ENCODE data around the gene HSP90AA1. TPM values are rescaled to one million over a fixed set of nuclear protein-coding genes. Genes with fewer than 3 reads are reported as not detected.
A peak's percentile ranks its signal among the peaks of the same experiment; 100 is the strongest.
"Not testable (repeated sequence)": the region's sequence is repeated elsewhere in the genome, so short reads cannot be mapped to it uniquely, and the experiment has no call there.

Gene HSP90AA1
- total RNA-seq, 1 experiment from 2014 or later, result 183 TPM

DNA sequence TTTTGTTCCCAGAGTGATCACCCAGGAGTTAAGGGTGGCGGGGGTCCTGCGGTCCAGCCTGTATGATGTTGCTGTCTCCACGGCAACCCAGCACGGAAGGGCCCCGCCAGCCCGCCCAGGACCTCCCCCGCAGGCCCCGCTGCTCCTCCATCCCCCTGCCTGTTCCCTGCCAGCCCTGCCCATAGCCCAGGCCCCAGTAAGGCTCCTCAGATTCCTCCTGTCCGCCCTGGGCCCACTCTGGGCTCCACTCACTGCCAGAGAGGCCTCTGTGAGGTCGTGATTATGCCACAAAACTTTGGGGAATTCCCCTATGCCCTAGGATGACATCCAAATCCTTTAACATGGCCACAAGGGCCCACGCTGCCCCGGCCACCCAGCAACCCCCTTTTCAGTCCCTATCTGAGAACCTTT, 20.8 kb downstream of the HSP90AA1 start:
- Histone ChIP-seq H3K27me3 (ENCODE audit: control insufficient read depth, insufficient read depth, low read length) (no peaks in the 10 kb centered on the region), H3K36me3 (replicated peaks; ENCODE audit: control insufficient read depth, insufficient read depth, low read length) (no peaks in the 10 kb centered on the region), H3K4me3 (ENCODE audit: insufficient read depth, low read depth, low read length) (no peak overlapping the region)
- peak; percentile 40 for DNase-seq

DNA sequence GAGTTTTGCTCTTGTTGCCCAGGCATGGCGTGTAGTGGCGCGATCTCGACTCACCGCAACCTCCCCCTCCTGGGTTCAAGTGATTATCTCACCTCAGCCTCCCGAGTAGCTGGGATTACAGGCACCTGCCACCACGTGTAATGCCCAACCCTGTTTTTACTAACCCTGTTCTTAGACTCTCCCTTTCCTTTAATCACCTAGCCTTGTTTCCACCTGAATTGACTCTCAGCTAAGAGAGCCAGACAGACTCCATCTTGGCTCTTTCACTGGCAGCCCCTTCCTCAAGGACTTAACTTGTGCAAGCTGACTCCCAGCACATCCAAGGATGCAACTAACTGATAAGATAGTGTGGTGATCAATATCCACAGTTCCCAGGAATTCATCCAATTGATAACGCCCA, 22.3 kb downstream of the HSP90AA1 start:
- H3K36me3 ChIP-seq (replicated peaks; ENCODE audit: control insufficient read depth, insufficient read depth, low read length); H3K4me3 ChIP-seq (ENCODE audit: insufficient read depth, low read depth, low read length); DNase-seq; H3K27me3 ChIP-seq (ENCODE audit: control insufficient read depth, insufficient read depth, low read length): not testable (repeated sequence)

DNA sequence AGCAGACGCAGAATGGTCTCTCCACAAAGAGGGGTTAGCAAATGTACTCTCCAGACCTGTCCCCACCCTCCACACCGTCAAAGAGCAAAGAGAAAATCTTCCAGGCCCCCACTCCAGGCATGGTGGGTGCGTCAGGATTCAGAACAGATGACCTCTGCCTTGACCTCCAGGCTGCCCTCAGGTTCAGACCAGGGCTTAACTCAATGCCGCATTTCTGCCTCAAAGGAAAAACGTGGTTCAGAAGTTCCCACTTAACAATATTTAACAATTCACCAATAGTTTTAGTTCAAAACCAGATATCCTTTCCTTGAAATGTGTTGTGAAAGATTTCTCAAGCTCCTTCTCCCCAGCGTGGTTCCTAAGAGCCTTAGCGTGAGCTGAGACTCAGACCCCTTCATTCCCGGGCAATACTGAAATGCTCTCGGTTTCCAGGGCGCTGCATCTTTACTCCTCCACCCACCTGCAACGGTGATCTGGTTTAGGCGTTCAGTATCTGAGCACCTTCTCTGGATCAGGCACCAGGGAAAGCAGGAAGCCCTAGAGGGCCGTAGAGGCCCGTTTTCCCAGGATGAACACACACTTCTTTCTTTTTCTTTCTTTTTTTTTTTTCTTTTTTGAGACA, 22.9 kb downstream of the HSP90AA1 start:
- no peaks in the 10 kb centered on the region for H3K27me3 ChIP-seq (ENCODE audit: control insufficient read depth, insufficient read depth, low read length)
- DNase-seq, result peak; percentile 46
- no peaks in the 10 kb centered on the region for H3K36me3 ChIP-seq (replicated peaks; ENCODE audit: control insufficient read depth, insufficient read depth, low read length)
- no peak overlapping the region for H3K4me3 ChIP-seq (ENCODE audit: insufficient read depth, low read depth, low read length)

DNA sequence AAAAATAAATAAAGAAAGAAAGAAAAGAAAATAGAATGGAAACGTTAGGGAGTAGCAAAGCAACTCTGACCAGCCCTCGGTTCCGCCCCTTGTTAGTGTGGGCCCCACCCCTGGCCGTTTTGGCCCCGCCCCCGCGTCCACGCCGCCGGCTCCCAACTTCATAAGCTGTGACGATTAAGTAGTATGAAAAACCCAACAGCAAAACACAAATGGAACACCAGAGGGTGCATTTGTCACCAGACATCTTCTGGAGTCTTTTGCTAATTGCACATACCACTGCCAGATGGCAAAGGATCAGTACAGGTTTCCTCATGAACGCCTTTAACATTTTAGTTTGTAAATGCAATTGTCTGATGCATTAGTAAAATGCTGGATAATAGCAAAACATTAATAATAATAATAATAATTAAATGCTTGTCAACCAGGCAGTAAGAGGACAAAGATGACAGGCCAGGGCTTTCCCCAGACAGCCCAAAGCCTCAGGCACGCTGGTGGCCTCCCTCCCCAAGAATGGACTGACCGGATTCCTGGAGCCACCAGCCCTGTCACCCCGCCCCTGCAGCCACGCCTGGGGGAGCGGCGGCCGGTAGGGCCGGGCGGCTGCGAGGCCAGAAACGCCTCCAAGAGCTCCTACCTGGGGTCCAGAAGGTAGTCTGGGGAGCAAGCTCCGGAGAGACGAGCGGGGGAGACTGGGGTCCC, 23.6 kb downstream of the HSP90AA1 start:
- no peak overlapping the region for H3K4me3 ChIP-seq (ENCODE audit: insufficient read depth, low read depth, low read length)
- peak; percentile 90 for DNase-seq
- H3K27me3 ChIP-seq (ENCODE audit: control insufficient read depth, insufficient read depth, low read length), result no peaks in the 10 kb centered on the region
- H3K36me3 ChIP-seq (replicated peaks; ENCODE audit: control insufficient read depth, insufficient read depth, low read length), result no peaks in the 10 kb centered on the region

DNA sequence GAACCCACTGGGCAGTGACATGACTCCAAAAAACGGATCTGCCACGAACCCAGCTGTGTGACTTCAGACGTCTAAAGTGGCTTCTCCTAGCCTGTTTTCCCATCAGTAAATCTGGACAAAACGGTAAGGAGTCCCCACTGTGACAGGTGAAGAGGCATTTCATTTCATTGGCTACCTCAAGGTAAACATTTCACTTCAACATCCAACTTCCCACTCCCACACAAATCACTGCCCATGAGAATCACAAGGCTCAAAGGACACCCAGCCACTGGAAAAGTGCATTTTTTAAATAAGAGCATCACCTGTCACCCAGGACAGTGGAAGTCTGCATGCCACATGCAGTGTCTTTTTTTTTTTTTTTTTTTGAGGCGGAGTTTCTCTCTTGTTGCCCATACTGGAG, 27.9 kb downstream of the HSP90AA1 start:
- Histone ChIP-seq H3K27me3 (ENCODE audit: control insufficient read depth, insufficient read depth, low read length) (no peaks in the 10 kb centered on the region), H3K4me3 (ENCODE audit: insufficient read depth, low read depth, low read length) (no peak overlapping the region), H3K36me3 (replicated peaks; ENCODE audit: control insufficient read depth, insufficient read depth, low read length) (no peaks in the 10 kb centered on the region)
- no peak for DNase-seq

DNA sequence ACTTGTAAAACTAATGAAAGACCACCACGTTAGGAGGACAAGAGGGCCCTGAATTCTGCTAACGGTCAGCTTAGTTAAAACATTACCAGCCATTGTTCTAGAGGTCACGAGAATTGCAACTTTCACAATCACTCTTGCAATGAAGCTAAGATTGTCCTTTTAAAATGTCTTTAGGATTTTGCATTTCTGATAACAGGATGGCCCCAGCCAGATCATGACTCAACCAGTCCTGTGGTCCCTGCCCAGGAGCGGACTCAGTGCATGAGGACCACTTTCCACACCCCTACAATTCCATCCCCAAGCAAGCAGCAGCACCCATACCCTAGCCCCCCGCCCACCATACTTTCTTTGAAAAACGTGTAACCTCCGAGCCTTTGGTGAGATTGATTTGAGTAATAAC, 28.7 kb downstream of the HSP90AA1 start:
- no peak for DNase-seq
- no peaks in the 10 kb centered on the region for H3K36me3 ChIP-seq (replicated peaks; ENCODE audit: control insufficient read depth, insufficient read depth, low read length)
- H3K4me3 ChIP-seq (ENCODE audit: insufficient read depth, low read depth, low read length), result no peak overlapping the region
- no peaks in the 10 kb centered on the region for H3K27me3 ChIP-seq (ENCODE audit: control insufficient read depth, insufficient read depth, low read length)

DNA sequence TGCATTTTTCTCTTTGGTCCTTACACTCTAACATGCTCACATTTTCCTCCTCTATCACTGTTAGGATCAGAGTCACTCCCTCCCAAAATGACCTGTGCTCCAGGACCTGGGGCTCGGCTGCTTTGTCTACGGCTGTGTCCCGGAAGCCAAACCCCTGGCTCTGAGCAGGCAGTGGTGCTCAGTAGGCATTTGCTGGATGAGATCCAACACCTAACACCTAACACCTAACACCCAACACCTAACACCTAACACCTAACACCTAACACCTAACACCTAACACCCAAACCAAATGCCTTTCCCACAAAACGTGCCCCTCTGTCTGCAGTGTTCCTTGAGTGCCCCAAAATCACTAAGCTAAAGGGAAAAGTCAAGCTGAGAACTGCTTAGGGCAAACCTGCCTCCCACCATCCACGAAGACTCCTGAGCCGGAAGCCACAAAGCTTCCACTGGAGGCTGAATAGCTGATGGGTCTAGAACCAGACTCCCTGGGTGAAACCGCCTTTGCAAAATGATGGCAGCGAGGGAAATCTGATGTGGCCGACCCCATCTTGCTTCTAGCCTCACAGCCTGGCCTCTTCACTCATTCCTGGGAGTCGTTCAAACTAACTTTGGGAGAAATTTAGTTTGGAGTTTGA, 29.2 kb downstream of the HSP90AA1 start:
- Histone ChIP-seq H3K36me3 (replicated peaks; ENCODE audit: control insufficient read depth, insufficient read depth, low read length) (peaks cover 2% of the 10 kb centered on the region; the same call in 1 of the 2 replicates), H3K27me3 (ENCODE audit: control insufficient read depth, insufficient read depth, low read length) (no peaks in the 10 kb centered on the region), H3K4me3 (ENCODE audit: insufficient read depth, low read depth, low read length) (no peak overlapping the region)
- DNase-seq, result peak; percentile 50

DNA sequence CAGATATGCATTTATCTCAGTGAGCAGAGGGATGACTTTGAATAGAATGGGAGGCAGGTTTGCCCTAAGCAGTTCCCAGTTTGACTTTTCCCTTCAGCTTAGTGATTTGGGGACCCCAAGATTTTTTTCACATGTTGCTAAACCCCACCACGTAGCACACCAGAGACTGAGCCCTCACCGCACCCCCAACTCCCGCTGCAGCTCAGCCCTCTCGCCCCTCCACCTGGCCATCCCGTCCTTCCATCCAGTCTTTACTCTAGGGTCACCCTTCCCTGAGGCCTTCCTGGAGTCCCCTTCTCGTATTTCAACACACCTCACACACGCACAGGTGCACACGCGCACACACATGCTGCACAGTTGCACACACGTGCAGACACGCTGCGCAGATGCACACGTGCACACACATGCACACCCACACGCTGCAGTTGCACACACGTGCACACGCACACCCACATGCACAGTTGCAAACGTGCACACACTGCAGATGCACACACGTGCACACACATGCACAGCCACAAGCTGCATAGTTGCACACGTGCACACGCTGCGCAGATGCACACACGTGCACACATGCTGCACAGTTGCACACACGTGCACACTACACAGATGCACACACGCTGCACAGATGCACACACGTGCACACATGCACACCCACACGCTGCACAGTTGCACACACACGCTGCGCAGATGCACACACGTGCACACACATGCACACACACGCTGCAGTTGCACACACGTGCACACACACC, 30.0 kb downstream of the HSP90AA1 start:
- no peak overlapping the region for H3K4me3 ChIP-seq (ENCODE audit: insufficient read depth, low read depth, low read length)
- no peaks in the 10 kb centered on the region for H3K27me3 ChIP-seq (ENCODE audit: control insufficient read depth, insufficient read depth, low read length)
- peaks cover 2% of the 10 kb centered on the region; the same call in 1 of the 2 replicates for H3K36me3 ChIP-seq (replicated peaks; ENCODE audit: control insufficient read depth, insufficient read depth, low read length)
- peak; percentile 47 for DNase-seq

DNA sequence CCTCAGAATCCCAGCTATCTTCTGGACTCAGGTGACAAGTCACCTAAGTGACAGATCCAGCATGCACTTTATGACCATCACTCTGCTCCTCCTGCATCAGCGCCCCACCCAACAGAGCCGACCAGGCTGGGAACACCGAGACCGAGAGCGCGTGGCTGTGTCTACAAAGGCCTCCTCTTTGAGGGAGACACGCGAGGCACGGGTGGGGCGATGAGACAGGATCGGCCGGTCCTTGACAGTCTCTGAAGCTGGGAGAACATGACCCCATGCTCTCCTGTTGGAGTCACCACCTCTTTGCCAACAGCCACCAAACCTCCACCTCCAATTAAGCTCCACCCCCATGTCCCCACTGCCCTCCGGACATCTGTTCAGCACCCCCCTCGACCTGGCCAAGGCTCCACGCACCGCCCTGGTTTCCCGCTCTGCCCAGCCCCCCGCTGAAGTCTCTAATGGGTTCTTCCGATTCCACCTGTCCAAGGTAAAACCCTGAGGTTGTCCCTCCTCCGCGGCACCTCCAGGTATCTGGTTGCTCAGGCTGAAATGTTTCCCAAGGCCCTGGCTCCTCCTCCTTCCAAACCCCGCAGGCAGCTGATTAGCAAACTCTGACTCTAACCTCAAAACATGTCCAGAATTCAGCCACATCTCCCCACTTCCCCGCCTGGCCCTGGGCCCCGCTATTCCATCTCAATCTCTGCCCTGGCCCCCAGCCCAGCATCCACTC, 31.5 kb downstream of the HSP90AA1 start:
- no peaks in the 10 kb centered on the region for H3K27me3 ChIP-seq (ENCODE audit: control insufficient read depth, insufficient read depth, low read length)
- peak; percentile 83 for DNase-seq
- peaks cover 5% of the 10 kb centered on the region for H3K36me3 ChIP-seq (replicated peaks; ENCODE audit: control insufficient read depth, insufficient read depth, low read length)
- H3K4me3 ChIP-seq (ENCODE audit: insufficient read depth, low read depth, low read length), result no peak overlapping the region

DNA sequence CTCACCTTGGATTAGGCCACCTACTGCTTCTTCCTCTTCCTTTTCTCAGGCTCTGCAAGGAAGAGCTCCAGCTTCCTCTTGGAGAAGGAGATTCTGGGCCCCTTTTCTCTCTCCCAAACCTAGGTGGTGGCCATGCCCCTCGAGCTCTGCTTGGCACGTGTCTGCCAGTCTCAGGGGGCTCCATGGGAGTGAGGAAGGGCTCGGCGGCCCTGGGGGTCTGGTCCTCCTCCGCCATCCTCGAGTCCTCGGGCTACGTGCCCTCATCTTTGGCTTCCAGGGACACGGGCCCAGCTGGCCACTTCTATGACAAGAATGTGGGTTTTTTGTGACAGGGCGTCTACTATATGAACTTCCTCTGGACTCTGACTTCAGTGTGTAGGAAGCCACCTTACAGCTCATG, 34.3 kb downstream of the HSP90AA1 start:
- Histone ChIP-seq H3K4me3 (ENCODE audit: insufficient read depth, low read depth, low read length) (no peak overlapping the region), H3K27me3 (ENCODE audit: control insufficient read depth, insufficient read depth, low read length) (no peaks in the 10 kb centered on the region), H3K36me3 (replicated peaks; ENCODE audit: control insufficient read depth, insufficient read depth, low read length) (peaks cover 32% of the 10 kb centered on the region)
- peak; percentile 22 for DNase-seq

DNA sequence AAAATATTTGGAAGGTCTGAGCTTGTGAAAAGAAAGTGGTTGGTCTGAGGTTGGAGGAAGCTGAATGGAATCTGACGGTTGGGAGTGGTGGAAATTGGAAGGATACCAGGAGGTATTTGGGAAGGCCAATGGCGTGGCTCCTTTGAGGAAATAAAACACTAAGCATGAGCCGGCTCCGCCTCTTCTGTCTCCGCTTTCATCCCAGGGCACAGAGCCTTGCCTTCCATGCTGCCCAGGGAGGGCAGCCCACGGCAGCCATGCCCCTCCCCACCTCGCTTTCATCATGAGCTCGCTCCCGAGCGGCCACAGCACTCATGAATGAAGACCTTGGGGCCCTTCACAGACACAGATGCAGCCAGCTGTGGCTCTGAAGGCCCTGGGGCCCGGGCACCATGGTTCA, 36.2 kb downstream of the HSP90AA1 start:
- Histone ChIP-seq H3K27me3 (ENCODE audit: control insufficient read depth, insufficient read depth, low read length) (no peaks in the 10 kb centered on the region), H3K36me3 (replicated peaks; ENCODE audit: control insufficient read depth, insufficient read depth, low read length) (peaks cover 37% of the 10 kb centered on the region), H3K4me3 (ENCODE audit: insufficient read depth, low read depth, low read length) (no peak overlapping the region)
- peak; percentile 72 for DNase-seq

DNA sequence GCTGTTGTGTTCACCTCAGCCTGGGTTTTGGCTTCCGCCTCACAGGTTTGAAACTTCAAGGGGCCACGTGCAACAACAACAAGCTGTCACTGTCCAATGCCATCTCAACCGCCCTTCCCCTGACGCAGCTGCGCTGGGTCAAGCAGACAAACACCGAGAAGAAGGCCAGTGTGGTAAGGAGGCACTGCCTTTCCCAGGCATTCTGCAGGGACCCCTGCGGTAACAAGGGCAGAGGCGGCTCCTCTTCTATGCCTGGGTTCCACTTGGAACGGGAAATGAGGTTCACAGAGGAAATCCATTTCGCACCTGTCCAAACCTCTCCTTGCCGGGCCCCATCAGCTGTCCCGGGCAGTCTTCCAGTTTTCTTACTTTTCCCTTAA, 36.8 kb downstream of the HSP90AA1 start:
- Histone ChIP-seq H3K27me3 (ENCODE audit: control insufficient read depth, insufficient read depth, low read length) (no peaks in the 10 kb centered on the region), H3K36me3 (replicated peaks; ENCODE audit: control insufficient read depth, insufficient read depth, low read length) (peaks cover 37% of the 10 kb centered on the region), H3K4me3 (ENCODE audit: insufficient read depth, low read depth, low read length) (no peak overlapping the region)
- peak; percentile 25 for DNase-seq

DNA sequence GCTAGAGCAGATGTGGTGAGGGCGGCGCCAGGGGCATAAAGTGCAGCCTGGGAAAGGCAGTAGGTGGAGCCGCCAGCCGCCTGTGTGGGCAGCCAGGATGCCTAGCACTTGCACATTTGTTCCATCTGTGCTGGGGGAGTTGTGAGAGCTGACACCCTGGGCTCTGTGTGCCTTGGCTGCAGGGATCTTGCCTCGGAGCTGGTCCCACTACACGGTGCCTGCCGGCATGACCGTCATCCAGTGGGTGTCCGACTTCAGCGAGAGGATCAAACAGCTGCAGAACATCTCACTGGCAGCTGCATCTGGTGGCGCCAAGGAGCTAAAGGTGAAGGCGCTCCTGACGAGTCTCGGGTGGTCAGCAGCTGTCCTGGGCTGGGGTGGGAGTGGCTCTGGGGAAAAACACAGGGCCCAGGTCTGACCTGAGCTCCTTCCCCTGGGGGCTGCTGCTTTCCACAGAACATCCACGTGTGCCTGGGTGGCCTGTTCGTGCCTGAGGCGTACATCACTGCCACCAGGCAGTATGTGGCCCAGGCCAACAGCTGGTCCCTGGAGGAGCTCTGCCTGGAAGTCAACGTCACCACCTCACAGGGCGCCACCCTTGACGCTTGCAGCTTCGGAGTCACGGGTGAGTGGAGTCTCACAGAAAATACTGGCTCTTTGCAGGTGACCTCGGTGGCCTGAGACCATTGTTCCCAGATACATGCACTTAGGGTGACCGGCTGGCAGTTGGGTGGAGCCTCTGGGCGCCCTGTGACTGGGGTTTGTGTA, 37.4 kb downstream of the HSP90AA1 start:
- H3K27me3 ChIP-seq (ENCODE audit: control insufficient read depth, insufficient read depth, low read length), result no peaks in the 10 kb centered on the region
- peaks cover 42% of the 10 kb centered on the region for H3K36me3 ChIP-seq (replicated peaks; ENCODE audit: control insufficient read depth, insufficient read depth, low read length)
- DNase-seq, result peak; percentile 28
- H3K4me3 ChIP-seq (ENCODE audit: insufficient read depth, low read depth, low read length), result no peak overlapping the region
